GM12878 (cell line): ENCODE data around the gene TP73. TPM values are rescaled to one million over a fixed set of nuclear protein-coding genes. Genes with fewer than 3 reads are reported as not detected.

Source experiments
- BCLAF1 ChIP-seq: fragments of 450-650 bp; IDR thresholded peaks from 2 replicates; pipeline ENCODE4 v1.6.1; 2017; ENCODE audit warnings: antibody characterized with exemption, mild to moderate bottlenecking, moderate library complexity
- BHLHE40 ChIP-seq, 2 experiments: fragments of 450-650 bp in 1 of 2; IDR thresholded peaks; 2 replicates each; pipeline ENCODE4 v1.6.1; 2011 to 2017; ENCODE audit warnings: low read depth in 2 of 2, borderline replicate concordance in 1 of 2, improper control_type of control experiment in 1 of 2, low read length in 1 of 2, mild to moderate bottlenecking in 1 of 2
- CREM ChIP-seq: IDR thresholded peaks from 2 replicates; pipeline ENCODE4 v1.6.1; 2014; ENCODE audit warnings: antibody characterized with exemption, low read depth
- CTCF ChIP-seq, 3 experiments: IDR thresholded peaks in 2 of 3; conservative IDR thresholded peaks in 1 of 3; 2 replicates each; pipeline ENCODE4 v1.5.1; 2011; ENCODE audit warnings: low read depth in 3 of 3, low read length in 3 of 3, mild to moderate bottlenecking in 3 of 3, control low read depth in 2 of 3, moderate library complexity in 2 of 3, inconsistent platforms in 1 of 3, mixed read lengths in 1 of 3; ENCODE audit not compliant: control insufficient read depth in 2 of 3, insufficient read depth in 1 of 3; ENCODE audit errors: extremely low read depth in 1 of 3
- E2F8 ChIP-seq: fragments of 450-650 bp; IDR thresholded peaks from 2 replicates; pipeline ENCODE4 v1.6.1; 2018; ENCODE audit warnings: mild to moderate bottlenecking, low read depth, moderate library complexity; ENCODE audit not compliant: partially characterized antibody
- JUND ChIP-seq: IDR thresholded peaks from 2 replicates; pipeline ENCODE4 v1.6.1; 2012; ENCODE audit warnings: low read depth, mild to moderate bottlenecking, low read length, improper control_type of control experiment, moderate library complexity
- NFXL1 ChIP-seq: fragments of 450-650 bp; IDR thresholded peaks from 2 replicates; pipeline ENCODE4 v1.6.1; 2017; ENCODE audit warnings: antibody characterized with exemption, mild to moderate bottlenecking, borderline replicate concordance
- PML ChIP-seq: IDR thresholded peaks from 2 replicates; pipeline ENCODE4 v1.6.1; 2012; ENCODE audit warnings: low read length, inconsistent platforms
- RCOR1 ChIP-seq: conservative IDR thresholded peaks from 2 replicates; pipeline ENCODE4 v1.6.1; 2012; ENCODE audit warnings: low read depth, low read length, improper control_type of control experiment
- SKIL ChIP-seq: fragments of 450-650 bp; IDR thresholded peaks from 2 replicates; pipeline ENCODE4 v1.6.1; 2017; ENCODE audit warnings: mild to moderate bottlenecking, low read depth, inconsistent platforms; ENCODE audit not compliant: poor library complexity, severe bottlenecking
- SRF ChIP-seq, 2 experiments: IDR thresholded peaks; 2 replicates each; pipeline ENCODE4 v1.6.1; 2011; ENCODE audit warnings: low read depth in 2 of 2, low read length in 2 of 2, mild to moderate bottlenecking in 1 of 2, moderate library complexity in 1 of 2
- TBL1XR1 ChIP-seq: IDR thresholded peaks from 2 replicates; pipeline ENCODE4 v1.6.1; 2012; ENCODE audit warnings: low read depth, low read length, improper control_type of control experiment
- ZNF592 ChIP-seq: fragments of 450-650 bp; IDR thresholded peaks from 2 replicates; pipeline ENCODE4 v1.6.1; 2017; ENCODE audit warnings: mild to moderate bottlenecking, moderate library complexity
- polyA plus RNA-seq, 11 experiments: library from polyadenylated mRNA; depleted of rRNA in 4 of 11; unstranded in 6 of 11; stranded (reverse) in 5 of 11; fragments of >200 nt; fragmentation: Nextera tagmentation in 4 of 11; fragmentation: Illumina TruSeq in 1 of 11; extraction: Ambion mirVana in 4 of 11; extraction: Trizol in 1 of 11; gene quantifications; 1 replicate in 1 of 11; 2 replicates in 10 of 11; pipeline versions ENCODE4 v1.2.1 to v1.2.3, GENCODE V29; 2011 to 2016; ENCODE audit warnings: inconsistent platforms in 2 of 11, missing spikeins in 2 of 11, low read depth in 1 of 11
- total RNA-seq, 4 experiments: library from RNA; depleted of rRNA in 3 of 4; stranded (reverse); fragments of >200 nt in 3 of 4; fragmentation: Illumina TruSeq in 1 of 4; extraction: Trizol in 1 of 4; gene quantifications; 2 replicates each; pipeline versions ENCODE4 v1.2.1 to v1.2.3, GENCODE V29; 2013 to 2021

The TP73 gene
- total and polyA plus RNA-seq, 10 of the 15 experiments (the other 5 are each of a cell fraction or from before 2014, with no cell fraction given) = 0.08 to 54.2 (median 14.9) TPM

- peak; percentile 28 to 57 (median 29); a peak in 5 of 6 replicates for TF ChIP-seq CTCF (IDR thresholded peaks at IDR 0.05 in 2 of 3, conservative IDR thresholded peaks at IDR 0.05 in 1 of 3; ENCODE audit: control insufficient read depth in 2 of 3, extremely low read depth in 1 of 3, insufficient read depth in 1 of 3, low read depth in 3 of 3, low read length in 3 of 3)
- no peak for TF ChIP-seq JUND
- TF ChIP-seq RCOR1 = 0 out of 2 replicates have a peak, but pooled peaks have one; percentile 60
- TF ChIP-seq PML = no peak
- TF ChIP-seq SKIL = peak; percentile 25
- no peak for TF ChIP-seq E2F8
- no peak for TF ChIP-seq BCLAF1
- no peak for TF ChIP-seq TBL1XR1
- TF ChIP-seq ZNF592 = no peak
- TF ChIP-seq NFXL1 = peak; percentile 91
- TF ChIP-seq CREM = no peak; the same call in 1 of the 2 replicates
- no peak for TF ChIP-seq SRF (IDR thresholded peaks at IDR 0.05; ENCODE audit: low read depth in 2 of 2, low read length in 2 of 2)
- peak in 1 of 2 experiments; percentile 83; a peak in 3 of 4 replicates for TF ChIP-seq BHLHE40 (IDR thresholded peaks at IDR 0.05; ENCODE audit: borderline replicate concordance in 1 of 2, low read depth in 2 of 2, low read length in 1 of 2)
Measured at GRCh38 chr1:3673381-3674099, 21.2 kb downstream of the TP73 start (continued).
